ENCODE measurements around the gene SYT17.

DNA sequence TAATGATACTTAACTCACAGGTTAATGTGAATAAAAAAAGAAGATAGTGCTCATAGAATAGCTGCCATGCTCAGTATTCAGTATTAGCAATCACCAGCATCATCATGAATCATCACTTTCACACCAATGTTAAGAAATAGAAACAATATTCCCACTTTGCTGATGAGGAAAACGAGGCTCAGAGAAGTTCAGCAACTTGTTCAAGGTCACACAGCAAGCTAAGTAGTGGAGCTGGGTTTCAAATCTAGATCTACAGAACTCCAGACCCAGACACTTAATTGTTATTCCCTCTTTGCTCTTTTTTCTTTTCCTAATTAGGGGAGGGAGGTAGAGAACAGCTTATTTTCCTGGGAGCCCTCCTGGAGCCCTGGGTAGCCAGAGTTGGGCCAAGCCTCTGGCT lies 140.4 kb downstream of the SYT17 start:
- TF ChIP-seq, protein P1, sequence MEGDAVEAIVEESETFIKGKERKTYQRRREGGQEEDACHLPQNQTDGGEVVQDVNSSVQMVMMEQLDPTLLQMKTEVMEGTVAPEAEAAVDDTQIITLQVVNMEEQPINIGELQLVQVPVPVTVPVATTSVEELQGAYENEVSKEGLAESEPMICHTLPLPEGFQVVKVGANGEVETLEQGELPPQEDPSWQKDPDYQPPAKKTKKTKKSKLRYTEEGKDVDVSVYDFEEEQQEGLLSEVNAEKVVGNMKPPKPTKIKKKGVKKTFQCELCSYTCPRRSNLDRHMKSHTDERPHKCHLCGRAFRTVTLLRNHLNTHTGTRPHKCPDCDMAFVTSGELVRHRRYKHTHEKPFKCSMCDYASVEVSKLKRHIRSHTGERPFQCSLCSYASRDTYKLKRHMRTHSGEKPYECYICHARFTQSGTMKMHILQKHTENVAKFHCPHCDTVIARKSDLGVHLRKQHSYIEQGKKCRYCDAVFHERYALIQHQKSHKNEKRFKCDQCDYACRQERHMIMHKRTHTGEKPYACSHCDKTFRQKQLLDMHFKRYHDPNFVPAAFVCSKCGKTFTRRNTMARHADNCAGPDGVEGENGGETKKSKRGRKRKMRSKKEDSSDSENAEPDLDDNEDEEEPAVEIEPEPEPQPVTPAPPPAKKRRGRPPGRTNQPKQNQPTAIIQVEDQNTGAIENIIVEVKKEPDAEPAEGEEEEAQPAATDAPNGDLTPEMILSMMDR (IDR thresholded peaks at IDR 0.05): no peak
- no peak for TF ChIP-seq POLR2A (IDR thresholded peaks at IDR 0.05)

Measured in body of pancreas (tissue), 4 donors.